ENCODE measurements around the gene BLMH. TPM values are rescaled to one million over a fixed set of nuclear protein-coding genes. Genes with fewer than 3 reads are reported as not detected.

BLMH gene
- polyA plus RNA-seq, 1 of the 3 experiments (the other 2 are of a cell fraction) = 19.4 TPM

GRCh38 chr17:30254150-30254549 is 37.6 kb downstream of the BLMH start:
- no peak overlapping the region for H3K4me3 ChIP-seq (ENCODE audit: low read depth in 2 of 2, low read length in 1 of 2)
- no peaks in the 10 kb centered on the region for H3K79me2 ChIP-seq (ENCODE audit: insufficient read depth)
- no peak overlapping the region for H3K27ac ChIP-seq (ENCODE audit: low read depth in 2 of 2, low read length in 1 of 2)
- no peak overlapping the region for H2AFZ ChIP-seq (ENCODE audit: low read depth)
- H4K20me1 ChIP-seq (ENCODE audit: insufficient read depth) = no peaks in the 10 kb centered on the region
- CTCF ChIA-PET = interaction anchor here (0.7 to 1.6 kb wide), 5 partner anchors 18 to 149 kb away, joined by 3 to 4 read pairs (median 3); no protein-coding TSS in a partner anchor
- H3K9me2 ChIP-seq = no peaks in the 10 kb centered on the region
- no peak for DNase-seq
- H3K9ac ChIP-seq = no peak overlapping the region
- H3K36me3 ChIP-seq (replicated peaks in 1 of 2; ENCODE audit: control insufficient read depth in 1 of 2, insufficient read depth in 2 of 2, low read length in 1 of 2) = peaks cover 33 to 39% of the 10 kb centered on the region in 2 experiments
- no peak overlapping the region for H3K4me2 ChIP-seq
- H3K9me3 ChIP-seq = no peaks in the 10 kb centered on the region
- TF ChIP-seq TAF1 (IDR thresholded peaks at IDR 0.05; ENCODE audit: borderline replicate concordance, low read depth, low read length) (no peak), NRF1 (IDR thresholded peaks at IDR 0.05; ENCODE audit: low read depth, low read length) (no peak), TCF12 (IDR thresholded peaks at IDR 0.05) (no peak), EZH2phosphoT487 (IDR thresholded peaks at IDR 0.05; ENCODE audit: borderline replicate concordance, low read depth) (no peak), REST (IDR thresholded peaks at IDR 0.05; ENCODE audit: low read depth, low read length) (no peak), ELF1 (IDR thresholded peaks at IDR 0.05) (no peak), PBX3 (IDR thresholded peaks at IDR 0.05) (no peak), GATA2 (CRISPR knock-in tag; IDR thresholded peaks at IDR 0.05) (no peak), RXRA (IDR thresholded peaks at IDR 0.05; ENCODE audit: borderline replicate concordance, low read depth) (no peak), NFIC (IDR thresholded peaks at IDR 0.05; ENCODE audit: borderline replicate concordance) (no peak), GABPA (IDR thresholded peaks at IDR 0.05; ENCODE audit: low read depth) (no peak), CHD2 (IDR thresholded peaks at IDR 0.05; ENCODE audit: low read length, partially characterized antibody) (no peak), EP300 (IDR thresholded peaks at IDR 0.05; ENCODE audit: borderline replicate concordance in 1 of 2, low read depth in 1 of 2, low read length in 1 of 2) (no peak)
- TF ChIP-seq, protein P1, sequence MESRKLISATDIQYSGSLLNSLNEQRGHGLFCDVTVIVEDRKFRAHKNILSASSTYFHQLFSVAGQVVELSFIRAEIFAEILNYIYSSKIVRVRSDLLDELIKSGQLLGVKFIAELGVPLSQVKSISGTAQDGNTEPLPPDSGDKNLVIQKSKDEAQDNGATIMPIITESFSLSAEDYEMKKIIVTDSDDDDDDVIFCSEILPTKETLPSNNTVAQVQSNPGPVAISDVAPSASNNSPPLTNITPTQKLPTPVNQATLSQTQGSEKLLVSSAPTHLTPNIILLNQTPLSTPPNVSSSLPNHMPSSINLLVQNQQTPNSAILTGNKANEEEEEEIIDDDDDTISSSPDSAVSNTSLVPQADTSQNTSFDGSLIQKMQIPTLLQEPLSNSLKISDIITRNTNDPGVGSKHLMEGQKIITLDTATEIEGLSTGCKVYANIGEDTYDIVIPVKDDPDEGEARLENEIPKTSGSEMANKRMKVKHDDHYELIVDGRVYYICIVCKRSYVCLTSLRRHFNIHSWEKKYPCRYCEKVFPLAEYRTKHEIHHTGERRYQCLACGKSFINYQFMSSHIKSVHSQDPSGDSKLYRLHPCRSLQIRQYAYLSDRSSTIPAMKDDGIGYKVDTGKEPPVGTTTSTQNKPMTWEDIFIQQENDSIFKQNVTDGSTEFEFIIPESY (IDR thresholded peaks at IDR 0.05; ENCODE audit: borderline replicate concordance, low read depth) = no peak
- TF ChIP-seq, protein P2, sequence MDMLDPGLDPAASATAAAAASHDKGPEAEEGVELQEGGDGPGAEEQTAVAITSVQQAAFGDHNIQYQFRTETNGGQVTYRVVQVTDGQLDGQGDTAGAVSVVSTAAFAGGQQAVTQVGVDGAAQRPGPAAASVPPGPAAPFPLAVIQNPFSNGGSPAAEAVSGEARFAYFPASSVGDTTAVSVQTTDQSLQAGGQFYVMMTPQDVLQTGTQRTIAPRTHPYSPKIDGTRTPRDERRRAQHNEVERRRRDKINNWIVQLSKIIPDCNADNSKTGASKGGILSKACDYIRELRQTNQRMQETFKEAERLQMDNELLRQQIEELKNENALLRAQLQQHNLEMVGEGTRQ (IDR thresholded peaks at IDR 0.05; ENCODE audit: borderline replicate concordance, low read depth, low read length) = no peak
- WGBS (ENCODE audit: low lambda C conversion rate) = 92% methylated on average over 1 of the region's 1 CpG
- peaks cover 4% of the 10 kb centered on the region for H3F3A ChIP-seq (replicated peaks; ENCODE audit: insufficient read depth)
- no peaks in the 10 kb centered on the region for H3K27me3 ChIP-seq (ENCODE audit: insufficient read depth)
- POLR2A ChIA-PET = no interaction called here
- peaks cover 0 to 5% of the 10 kb centered on the region in 2 experiments; a peak in 2 of 4 replicates for H3K4me1 ChIP-seq (ENCODE audit: control insufficient read depth in 1 of 2, insufficient read depth in 2 of 2, low read depth in 1 of 2, low read length in 1 of 2)
